Ovary (tissue), 3 donors: ENCODE data around the gene GPC1.

Experiments
- EP300 ChIP-seq: sonication (generic); formaldehyde crosslinking; IDR thresholded peaks from one replicate; pipeline ENCODE4 v1.6.1; 2017; ENCODE audit warnings: antibody characterized with exemption
- POLR2A ChIP-seq: fragments of 450-650 bp; IDR thresholded peaks from one replicate; pipeline ENCODE4 v1.6.1; 2017; ENCODE audit warnings: antibody characterized with exemption, mild to moderate bottlenecking, moderate library complexity
- TF ChIP-seq, protein P1 (sequence below), 3 donors: fragments of 450-650 bp in 2 of 3; fragments of 200-600 bp in 1 of 3; IDR thresholded peaks; one replicate each; pipeline versions ENCODE4 v1.5.1 to v1.8.0; 2016 to 2022; ENCODE audit warnings: antibody characterized with exemption in 3 of 3, mild to moderate bottlenecking in 1 of 3
- donor health status: DM: no; HTN: no; CAD: no.

DNA sequence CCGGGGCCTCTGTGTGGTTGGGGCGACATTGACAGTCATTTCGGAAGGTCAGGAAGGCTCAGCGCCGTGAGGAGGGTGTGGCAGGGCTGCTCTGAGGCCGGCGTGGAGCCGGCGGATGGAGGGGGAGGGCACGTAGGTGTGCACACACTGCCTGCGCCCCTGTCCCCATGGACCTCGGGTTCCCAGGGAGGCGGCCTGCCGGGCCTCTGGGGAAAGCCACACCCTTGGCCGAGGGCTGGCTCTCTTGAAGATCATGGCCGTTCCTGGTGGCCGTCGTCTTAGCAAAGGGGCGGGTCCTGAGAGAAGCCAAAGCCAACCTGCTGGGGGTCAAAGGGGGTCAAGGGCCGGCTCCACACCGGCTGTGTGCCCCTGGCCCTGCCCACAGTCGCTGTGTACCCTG lies 11.9 kb downstream of the GPC1 start:
- TF ChIP-seq, protein P1, sequence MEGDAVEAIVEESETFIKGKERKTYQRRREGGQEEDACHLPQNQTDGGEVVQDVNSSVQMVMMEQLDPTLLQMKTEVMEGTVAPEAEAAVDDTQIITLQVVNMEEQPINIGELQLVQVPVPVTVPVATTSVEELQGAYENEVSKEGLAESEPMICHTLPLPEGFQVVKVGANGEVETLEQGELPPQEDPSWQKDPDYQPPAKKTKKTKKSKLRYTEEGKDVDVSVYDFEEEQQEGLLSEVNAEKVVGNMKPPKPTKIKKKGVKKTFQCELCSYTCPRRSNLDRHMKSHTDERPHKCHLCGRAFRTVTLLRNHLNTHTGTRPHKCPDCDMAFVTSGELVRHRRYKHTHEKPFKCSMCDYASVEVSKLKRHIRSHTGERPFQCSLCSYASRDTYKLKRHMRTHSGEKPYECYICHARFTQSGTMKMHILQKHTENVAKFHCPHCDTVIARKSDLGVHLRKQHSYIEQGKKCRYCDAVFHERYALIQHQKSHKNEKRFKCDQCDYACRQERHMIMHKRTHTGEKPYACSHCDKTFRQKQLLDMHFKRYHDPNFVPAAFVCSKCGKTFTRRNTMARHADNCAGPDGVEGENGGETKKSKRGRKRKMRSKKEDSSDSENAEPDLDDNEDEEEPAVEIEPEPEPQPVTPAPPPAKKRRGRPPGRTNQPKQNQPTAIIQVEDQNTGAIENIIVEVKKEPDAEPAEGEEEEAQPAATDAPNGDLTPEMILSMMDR (IDR thresholded peaks at IDR 0.05) = no peak
- no peak for TF ChIP-seq POLR2A
- no peak for TF ChIP-seq EP300
